Measurements from ENCODE around the gene HASPIN. TPM values are rescaled to one million over a fixed set of nuclear protein-coding genes. Genes with fewer than 3 reads are reported as not detected.
"Not testable (repeated sequence)": the region's sequence is repeated elsewhere in the genome, so short reads cannot be mapped to it uniquely, and the experiment has no call there.

HASPIN gene
- total RNA-seq, 1 donor from 2014 or later = 14.8 TPM

- Histone ChIP-seq H4K20me1 (ENCODE audit: low read depth) (peaks cover 11% of the 10 kb centered on the region), H3K9me3 (ENCODE audit: low read depth) (no peaks in the 10 kb centered on the region), H3K4me3 (no peak overlapping the region), H3K4me2 (no peak overlapping the region), H3K27me3 (no peaks in the 10 kb centered on the region), H3K36me3 (peaks cover 13% of the 10 kb centered on the region), H3K9ac (no peak overlapping the region), H3F3A (ENCODE audit: low read depth) (peaks cover 7% of the 10 kb centered on the region), H3K27ac (no peak overlapping the region), H3K4me1 (peaks cover 13% of the 10 kb centered on the region), H3K79me2 (ENCODE audit: low read depth) (peaks cover 47% of the 10 kb centered on the region), H2AFZ (replicated peaks) (no peak overlapping the region)
- Mint-ChIP-seq H3K36me3 (peaks cover 22% of the 10 kb centered on the region), H3K27ac (no peak overlapping the region), H3K4me1 (peaks cover 36% of the 10 kb centered on the region), H3K27me3 (ENCODE audit: insufficient read depth, low read depth) (peaks cover 7% of the 10 kb centered on the region), H3K4me3 (no peak overlapping the region), H3K9me3 (no peaks in the 10 kb centered on the region)
- TF ChIP-seq EZH2 (IDR thresholded peaks at IDR 0.05) (no peak), CTCF (IDR thresholded peaks at IDR 0.05) (no peak), EZH2phosphoT487 (IDR thresholded peaks at IDR 0.05) (no peak)
- no peak for DNase-seq (ENCODE audit: low spot score)
These were observed 3.3 kb downstream of the HASPIN start for GRCh38 chr17:3727041-3727440.

- not testable (repeated sequence) for H3K9me3 ChIP-seq (ENCODE audit: low read depth); H3K4me1 ChIP-seq; H3K27me3 ChIP-seq; H3F3A ChIP-seq (ENCODE audit: low read depth); DNase-seq (ENCODE audit: low spot score); H3K4me3 Mint-ChIP-seq; H3K9ac ChIP-seq; H3K27ac ChIP-seq; H3K27me3 Mint-ChIP-seq (ENCODE audit: insufficient read depth, low read depth); H3K9me3 Mint-ChIP-seq; H3K4me3 ChIP-seq; H3K27ac Mint-ChIP-seq; H3K4me2 ChIP-seq; H2AFZ ChIP-seq (replicated peaks)
- Mint-ChIP-seq H3K36me3 (peaks cover 22% of the 10 kb centered on the region), H3K4me1 (peaks cover 32% of the 10 kb centered on the region)
- Histone ChIP-seq H3K36me3 (peaks cover 13% of the 10 kb centered on the region), H4K20me1 (ENCODE audit: low read depth) (peaks cover 11% of the 10 kb centered on the region), H3K79me2 (ENCODE audit: low read depth) (peaks cover 37% of the 10 kb centered on the region)
These were observed 4.4 kb downstream of the HASPIN start for GRCh38 chr17:3728099-3728498.

GRCh38 chr17:3729881-3730280 lies 6.2 kb downstream of the HASPIN start:
- Histone ChIP-seq H3K4me2 (no peak overlapping the region), H3F3A (ENCODE audit: low read depth) (peaks cover 7% of the 10 kb centered on the region), H3K4me3 (no peak overlapping the region), H3K27me3 (no peaks in the 10 kb centered on the region), H2AFZ (replicated peaks) (no peak overlapping the region), H3K27ac (no peak overlapping the region), H3K9me3 (ENCODE audit: low read depth) (no peaks in the 10 kb centered on the region), H3K9ac (no peak overlapping the region), H3K36me3 (peaks cover 13% of the 10 kb centered on the region), H4K20me1 (ENCODE audit: low read depth) (peaks cover 4% of the 10 kb centered on the region), H3K4me1 (peaks cover 4% of the 10 kb centered on the region), H3K79me2 (ENCODE audit: low read depth) (peaks cover 23% of the 10 kb centered on the region)
- TF ChIP-seq CTCF (IDR thresholded peaks at IDR 0.05) (no peak), EZH2 (IDR thresholded peaks at IDR 0.05) (no peak), EZH2phosphoT487 (IDR thresholded peaks at IDR 0.05) (no peak)
- Mint-ChIP-seq H3K4me3 (no peak overlapping the region), H3K9me3 (no peaks in the 10 kb centered on the region), H3K27ac (no peak overlapping the region), H3K4me1 (peaks cover 30% of the 10 kb centered on the region), H3K27me3 (ENCODE audit: insufficient read depth, low read depth) (peaks cover 7% of the 10 kb centered on the region), H3K36me3 (peaks cover 22% of the 10 kb centered on the region)
- DNase-seq (ENCODE audit: low spot score) = no peak

GRCh38 chr17:3730881-3731429 lies 7.3 kb downstream of the HASPIN start:
- Histone ChIP-seq H3K79me2 (ENCODE audit: low read depth) (peaks cover 12% of the 10 kb centered on the region), H3K36me3 (peaks cover 5% of the 10 kb centered on the region), H4K20me1 (ENCODE audit: low read depth) (no peaks in the 10 kb centered on the region), H3K9me3 (ENCODE audit: low read depth) (no peaks in the 10 kb centered on the region), H3F3A (ENCODE audit: low read depth) (peaks cover 7% of the 10 kb centered on the region), H2AFZ (replicated peaks) (no peak overlapping the region), H3K4me1 (no peaks in the 10 kb centered on the region), H3K4me3 (no peak overlapping the region), H3K9ac (no peak overlapping the region), H3K4me2 (peak overlapping the region; percentile 11), H3K27ac (no peak overlapping the region), H3K27me3 (no peaks in the 10 kb centered on the region)
- Mint-ChIP-seq H3K27ac (peak overlapping the region; percentile 53), H3K9me3 (no peaks in the 10 kb centered on the region), H3K36me3 (peaks cover 13% of the 10 kb centered on the region), H3K4me3 (no peak overlapping the region), H3K4me1 (peaks cover 20% of the 10 kb centered on the region), H3K27me3 (ENCODE audit: insufficient read depth, low read depth) (peaks cover 4% of the 10 kb centered on the region)
- no peak for TF ChIP-seq EZH2 (IDR thresholded peaks at IDR 0.05)
- TF ChIP-seq EZH2phosphoT487 (IDR thresholded peaks at IDR 0.05) = no peak
- no peak for TF ChIP-seq CTCF (IDR thresholded peaks at IDR 0.05)
- DNase-seq (ENCODE audit: low spot score) = no peak

Measured in neural progenitor cell (in vitro differentiated cells).